Stimulated activated CD4-positive, alpha-beta T cell treated with anti-CD3 and anti-CD28 coated beads, Interleukin-4, amount 100 ng/mL, for 1 hour (primary cell): ENCODE results near the gene LSP1.

Experiments
- DNase-seq: peaks from one replicate; pipeline ENCODE4 v3.0.0-alpha.2; 2020

Gene LSP1

DNA sequence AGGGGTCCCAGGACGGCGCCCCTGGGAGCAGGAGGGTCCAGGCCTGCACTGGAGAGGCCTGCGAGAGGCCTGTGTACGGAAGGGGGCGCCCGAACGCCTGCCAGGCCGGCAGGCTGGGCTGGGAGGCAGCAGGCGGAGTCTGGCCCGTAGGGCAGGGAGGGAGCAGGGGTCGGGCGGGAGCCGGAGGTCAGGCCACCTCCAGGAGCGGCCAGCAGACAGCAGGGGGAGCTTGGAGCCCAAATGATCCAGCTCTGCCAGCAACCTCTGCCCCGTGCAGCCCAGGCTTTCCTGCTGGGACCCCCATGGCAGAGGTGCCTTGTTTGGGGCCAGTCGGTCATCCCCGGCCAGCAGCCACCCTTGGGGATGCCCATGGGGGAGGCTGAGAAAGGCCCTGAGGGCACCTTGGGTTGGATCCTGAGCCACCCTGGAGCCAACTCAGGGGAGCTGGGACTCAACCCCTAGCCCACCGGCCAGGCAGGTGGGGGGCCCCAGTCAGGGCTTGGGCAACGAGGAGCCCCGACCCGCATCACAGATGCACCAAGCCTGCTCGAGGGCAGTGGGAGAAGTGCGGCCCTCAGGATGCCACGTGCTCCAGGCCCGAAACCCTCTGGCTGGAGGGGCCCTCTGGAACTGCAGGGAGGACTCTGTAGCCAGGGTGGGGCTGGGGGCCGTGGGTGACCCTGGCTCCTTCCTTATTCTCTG, 27.7 kb upstream of the LSP1 start:
- no peak for DNase-seq

DNA sequence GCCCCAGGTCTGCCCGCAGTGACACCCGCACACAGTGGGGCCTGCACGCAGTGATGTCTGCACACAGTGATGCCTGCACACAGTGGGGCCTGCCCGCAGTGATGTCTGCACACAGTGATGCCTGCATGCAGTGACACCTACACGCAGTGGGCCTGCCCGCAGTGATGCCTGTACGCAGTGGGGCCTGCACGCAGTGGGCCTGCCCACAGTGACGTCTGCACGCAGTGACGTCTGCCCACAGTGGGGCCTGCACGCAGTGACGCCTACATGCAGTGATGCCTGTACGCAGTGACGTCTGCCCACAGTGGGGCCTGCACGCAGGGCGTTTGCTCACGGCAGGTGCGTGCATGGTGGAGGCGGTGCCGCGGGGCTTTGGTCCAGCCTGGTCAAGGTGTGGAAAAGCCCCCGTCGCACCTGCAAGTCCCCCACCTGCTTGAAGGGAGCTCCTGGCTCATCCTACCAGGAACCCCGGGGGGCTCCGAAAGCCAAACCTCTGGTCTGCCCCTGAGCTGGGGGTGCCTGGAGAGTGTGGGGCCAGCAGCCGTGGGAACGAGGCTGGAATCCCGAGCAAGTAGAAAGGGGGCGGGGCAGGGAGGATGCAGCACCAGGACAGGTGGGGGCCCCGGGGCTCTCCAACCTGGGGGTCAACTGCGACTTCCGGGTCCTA, 27.0 kb upstream of the LSP1 start:
- no peak for DNase-seq

- no peak for DNase-seq
These were observed 26.3 kb upstream of the LSP1 start for GRCh38 chr11:1826552-1827094.

- DNase-seq, result no peak
These were observed 25.6 kb upstream of the LSP1 start for GRCh38 chr11:1827095-1827813.

DNA sequence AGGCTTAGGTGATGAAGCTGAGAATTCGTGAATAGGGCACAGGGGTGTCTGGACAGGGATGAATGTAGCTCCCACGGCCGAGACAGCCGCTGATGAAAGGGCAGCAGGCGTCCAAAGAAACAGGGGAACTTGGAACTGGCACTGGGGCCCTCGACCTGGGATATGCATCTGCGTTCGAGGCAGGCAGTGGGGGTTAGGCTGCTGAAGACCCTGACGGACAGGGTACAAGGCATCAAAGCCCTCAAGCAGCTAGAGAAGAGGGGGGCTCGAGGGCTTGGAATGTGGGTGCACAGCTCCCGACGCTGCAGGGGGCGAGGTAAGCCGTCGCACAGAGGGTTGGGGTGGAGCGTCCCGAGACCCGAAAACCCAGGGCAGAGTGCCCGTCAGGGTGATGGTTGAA, 25.0 kb upstream of the LSP1 start:
- no peak for DNase-seq

DNA sequence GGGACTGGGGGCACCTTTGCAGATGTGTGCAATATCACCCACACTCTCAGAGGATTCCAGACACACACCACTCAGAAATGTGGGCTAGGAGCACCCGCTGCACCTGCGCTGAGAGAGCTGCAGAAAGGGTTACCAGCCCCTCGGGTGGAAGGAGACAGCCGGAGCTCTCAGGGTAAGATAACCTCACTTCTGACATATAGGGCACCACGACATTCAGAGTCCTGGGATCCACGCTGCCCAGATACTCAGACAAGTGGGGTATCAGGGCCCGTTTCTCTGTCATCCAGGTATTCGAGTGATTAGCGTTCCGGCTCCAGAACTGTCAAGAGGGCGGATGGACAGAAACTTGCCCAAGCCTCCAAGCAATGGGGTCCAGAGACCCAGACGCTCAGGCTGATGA, 24.3 kb upstream of the LSP1 start:
- DNase-seq, result no peak

- no peak for DNase-seq
These were observed 23.7 kb upstream of the LSP1 start for GRCh38 chr11:1829039-1829820.

DNA sequence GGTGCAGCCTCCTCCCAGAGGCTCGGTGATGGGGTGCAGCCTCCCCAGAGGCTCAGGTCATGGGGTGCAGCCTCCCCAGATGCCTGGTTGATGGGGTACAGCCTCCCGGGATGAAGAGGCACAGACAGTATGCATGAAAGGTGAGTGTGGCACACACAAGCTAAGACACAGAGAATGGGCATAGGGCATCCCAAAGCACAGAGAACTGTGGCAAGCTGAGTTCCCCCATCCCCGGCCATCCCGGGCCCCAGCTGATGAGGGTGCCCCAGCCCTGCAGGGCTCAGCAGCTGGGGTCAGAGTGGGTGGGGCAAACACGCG, 22.9 kb upstream of the LSP1 start:
- no peak for DNase-seq

GRCh38 chr11:1830322-1831223, 22.3 kb upstream of the LSP1 start:
- DNase-seq, result no peak

DNA sequence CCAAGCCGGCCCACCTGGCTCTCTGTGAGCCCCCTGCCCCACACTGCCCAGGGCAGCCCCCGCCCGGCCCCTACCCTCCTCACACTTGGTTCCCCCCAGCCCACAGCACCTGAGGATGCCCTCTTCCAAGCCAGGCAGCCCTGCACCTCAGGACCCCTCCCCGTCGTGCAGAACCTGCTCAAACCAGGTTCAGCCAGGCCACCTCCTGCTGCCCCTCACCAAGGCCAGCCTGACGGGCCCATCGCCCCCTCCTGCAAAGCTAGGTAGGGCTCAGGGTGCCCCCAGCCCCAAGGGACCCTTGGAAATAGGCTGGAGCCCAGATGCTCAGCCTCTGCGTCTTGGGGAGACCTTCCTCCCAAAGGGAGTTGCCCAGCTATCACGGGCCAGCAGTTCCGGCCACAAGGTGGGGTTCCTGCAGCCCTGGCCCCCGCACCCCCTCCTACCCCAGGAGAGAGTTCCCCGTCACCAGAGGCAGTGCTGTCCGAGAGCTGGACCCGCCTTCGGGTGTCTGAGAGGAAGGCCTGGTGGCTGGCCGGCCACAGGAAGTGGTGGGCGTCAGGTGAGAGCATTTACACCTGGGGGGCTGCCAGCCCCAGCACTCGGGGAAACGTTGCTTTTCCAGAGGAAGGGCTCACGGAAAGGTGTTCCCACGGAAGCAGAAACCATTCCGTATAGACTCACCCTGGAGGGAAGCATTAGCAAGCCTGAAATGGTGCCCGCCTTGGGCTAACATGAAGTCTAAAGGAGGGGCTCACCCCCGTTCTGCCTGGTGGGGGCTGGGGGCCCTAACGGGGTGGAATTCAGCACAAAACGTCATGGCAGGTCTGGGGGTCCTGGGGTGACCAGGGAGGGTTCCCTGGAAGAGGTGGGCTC, 21.3 kb upstream of the LSP1 start:
- no peak for DNase-seq

GRCh38 chr11:1832211-1832919, 20.5 kb upstream of the LSP1 start:
- DNase-seq, result peak; percentile 75

GRCh38 chr11:1832920-1833295, 20.0 kb upstream of the LSP1 start:
- no peak for DNase-seq

DNA sequence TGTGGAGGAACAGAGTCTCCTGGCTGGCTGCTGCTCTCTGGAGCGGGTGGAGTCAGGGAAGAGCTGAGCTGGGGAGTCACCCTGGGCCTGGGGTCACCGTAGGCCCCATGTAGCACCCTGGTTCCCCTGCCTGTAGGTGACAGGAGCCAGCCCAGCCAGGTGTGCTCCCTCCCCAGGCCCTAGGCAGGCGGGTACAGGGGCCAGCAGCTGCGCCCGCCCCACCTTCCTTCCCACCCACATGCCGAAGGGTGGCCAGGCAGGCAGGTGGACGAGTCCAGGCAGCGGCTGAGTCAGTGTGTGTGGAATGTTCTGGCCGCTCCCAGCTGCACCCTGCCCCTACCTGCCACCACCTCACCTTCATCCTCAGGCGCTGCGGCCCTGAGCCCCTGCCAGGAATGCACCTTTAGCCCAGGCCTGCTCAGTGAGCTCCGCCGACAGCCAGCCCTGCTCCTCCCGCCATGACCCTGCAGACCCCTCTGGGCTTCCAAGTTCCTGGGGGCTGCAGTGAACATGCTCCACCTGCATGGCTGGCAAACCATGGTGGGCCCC, 18.7 kb upstream of the LSP1 start:
- DNase-seq, result no peak

DNA sequence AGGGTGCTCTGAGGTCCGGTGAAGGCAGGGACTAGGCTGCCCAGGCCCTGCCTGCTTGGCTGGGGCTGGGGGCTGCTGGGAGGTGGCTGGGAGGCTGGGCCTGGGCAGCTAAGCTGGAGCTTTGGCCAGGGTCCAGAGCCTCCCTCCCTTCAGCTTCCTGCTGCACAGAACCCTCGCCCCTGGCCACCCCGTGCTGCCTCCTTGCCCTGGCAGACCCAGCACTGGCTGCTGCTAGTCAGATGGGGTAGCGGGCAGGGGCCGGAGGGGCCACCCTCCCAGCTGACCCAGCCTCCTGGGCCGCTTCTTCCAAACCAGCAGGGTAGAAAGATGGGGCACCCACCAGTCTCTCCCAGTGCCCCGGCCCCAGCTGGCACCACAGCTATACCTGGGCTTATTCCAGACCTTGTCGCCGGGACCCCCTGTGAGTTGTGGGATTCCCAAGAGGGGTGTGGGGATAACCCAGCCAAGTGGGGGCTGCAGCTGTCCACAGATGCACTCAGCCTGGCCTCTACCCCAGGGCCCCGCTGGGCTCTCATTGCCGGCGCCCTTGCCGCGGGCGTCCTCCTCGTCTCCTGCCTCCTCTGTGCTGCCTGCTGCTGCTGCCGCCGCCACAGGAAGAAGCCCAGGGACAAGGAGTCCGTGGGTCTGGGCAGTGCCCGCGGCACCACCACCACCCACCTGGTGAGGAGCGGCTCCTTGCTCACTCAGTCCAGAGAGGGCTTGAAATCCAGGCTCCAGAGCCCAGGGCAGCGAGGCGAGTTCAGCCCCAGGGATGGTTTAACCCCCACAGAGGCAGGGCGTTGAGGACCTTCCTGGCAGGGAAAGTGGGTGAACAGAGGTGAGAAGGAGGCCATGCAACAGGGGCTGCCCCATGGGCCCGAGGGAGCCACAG, 17.9 kb upstream of the LSP1 start, which contains the start of gene SYT8:
Gene SYT8 (plus strand): TSS at position 212 of the 892 bp plus-strand sequence. CDS start 116 bp downstream, at position 328.
- DNase-seq, result no peak

DNA sequence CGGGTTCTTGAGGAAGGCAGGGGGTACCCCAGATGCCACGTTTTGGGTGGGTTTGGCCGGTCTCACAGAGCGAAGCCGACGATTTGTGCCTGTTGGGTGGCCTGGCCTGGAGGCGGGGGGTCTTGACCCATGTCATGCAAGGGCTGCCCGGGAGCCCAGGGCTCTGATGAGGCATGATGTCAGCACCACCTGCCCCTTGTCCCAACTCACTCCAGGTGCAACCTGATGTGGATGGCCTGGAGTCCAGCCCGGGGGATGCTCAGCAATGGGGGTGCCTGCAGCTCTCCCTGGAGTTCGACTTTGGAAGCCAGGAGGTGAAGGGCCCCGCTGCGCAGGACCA, 17.2 kb upstream of the LSP1 start:
- DNase-seq, result no peak

DNA sequence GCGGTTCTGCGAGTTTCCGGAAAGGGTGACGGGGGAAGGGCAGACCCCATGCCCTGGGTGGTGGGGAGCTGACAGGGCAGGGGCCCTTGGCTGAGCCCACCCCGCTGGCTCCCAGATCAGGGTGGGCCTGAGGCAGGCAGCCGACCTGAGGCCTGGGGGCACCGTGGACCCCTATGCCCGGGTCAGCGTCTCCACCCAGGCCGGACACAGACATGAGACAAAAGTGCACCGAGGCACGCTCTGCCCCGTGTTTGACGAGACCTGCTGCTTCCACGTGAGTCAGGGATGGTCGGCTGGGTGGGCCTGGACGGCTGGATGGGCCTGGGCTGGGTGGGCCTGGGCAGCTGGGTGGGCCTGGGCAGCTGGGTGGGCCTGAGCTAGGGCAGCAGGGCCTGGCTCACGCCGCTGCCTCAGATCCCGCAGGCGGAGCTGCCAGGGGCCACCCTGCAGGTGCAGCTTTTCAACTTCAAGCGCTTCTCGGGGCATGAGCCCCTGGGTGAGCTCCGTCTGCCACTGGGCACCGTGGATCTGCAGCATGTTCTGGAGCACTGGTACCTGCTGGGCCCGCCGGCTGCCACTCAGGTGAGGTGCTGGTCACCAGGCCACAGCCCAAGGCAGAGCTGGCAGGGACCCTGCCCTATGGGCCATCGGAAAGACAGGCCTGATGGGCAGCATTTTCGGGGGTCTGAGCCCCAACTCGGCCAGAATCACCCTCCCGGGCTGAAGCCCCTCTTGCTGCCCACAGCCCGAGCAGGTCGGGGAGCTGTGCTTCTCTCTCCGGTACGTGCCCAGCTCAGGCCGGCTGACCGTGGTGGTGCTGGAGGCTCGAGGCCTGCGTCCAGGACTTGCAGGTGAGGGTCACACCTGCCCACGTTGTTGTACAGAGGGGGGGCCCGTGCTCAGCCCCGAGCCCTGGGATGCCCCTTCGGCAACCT, 16.6 kb upstream of the LSP1 start:
- no peak for DNase-seq

DNA sequence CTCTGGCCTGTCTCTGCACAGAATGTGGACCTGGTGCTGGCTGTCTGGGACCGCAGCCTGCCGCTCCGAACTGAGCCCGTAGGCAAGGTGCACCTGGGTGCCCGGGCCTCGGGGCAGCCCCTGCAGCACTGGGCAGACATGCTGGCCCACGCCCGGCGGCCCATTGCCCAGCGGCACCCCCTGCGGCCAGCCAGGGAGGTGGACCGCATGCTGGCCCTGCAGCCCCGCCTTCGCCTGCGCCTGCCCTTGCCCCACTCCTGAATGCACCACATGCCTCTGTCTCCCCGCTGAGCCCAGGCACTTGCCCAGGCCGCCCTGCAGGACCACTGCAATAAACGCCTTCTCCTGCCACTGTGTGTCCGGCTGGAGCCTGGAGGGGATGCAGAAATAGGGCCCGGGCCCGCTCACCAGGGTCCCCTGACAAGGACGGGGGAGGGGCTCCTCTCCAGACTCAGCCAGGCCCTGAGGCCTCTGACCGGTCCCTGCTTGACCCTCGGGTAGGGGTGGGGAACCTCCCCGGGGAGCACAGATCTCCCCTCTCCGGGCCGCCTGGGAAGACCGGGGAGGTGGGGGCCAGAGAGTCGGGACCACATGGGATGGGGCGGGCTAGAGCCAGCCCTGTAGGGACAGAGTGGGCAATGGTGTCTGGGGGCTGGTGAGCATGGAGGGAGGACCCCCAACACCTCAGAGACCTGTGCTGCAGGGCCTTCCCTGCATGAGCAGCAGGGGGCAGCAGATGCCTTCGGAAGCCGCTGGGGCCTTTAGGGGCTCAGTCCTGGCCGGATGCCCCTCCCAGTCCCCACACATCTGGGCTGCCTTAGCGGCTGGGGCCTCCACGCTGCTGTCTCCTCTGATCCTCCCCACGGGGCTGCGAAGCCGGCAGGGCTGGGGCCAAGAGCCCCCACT, 15.5 kb upstream of the LSP1 start:
- peak; percentile 79 for DNase-seq
